ENCODE measurements around the gene NR2C2. TPM values are rescaled to one million over a fixed set of nuclear protein-coding genes. Genes with fewer than 3 reads are reported as not detected.

Gene NR2C2
- total and polyA plus RNA-seq, 4 donors, result 3.3 to 21.8 (median 14.5) TPM

- no peak for DNase-seq (ENCODE audit: low spot score)
- H3K4me1 ChIP-seq (ENCODE audit: control insufficient read depth in 4 of 4, insufficient read depth in 4 of 4, low read length in 3 of 4), result peaks cover 0 to 3% (median 0%) of the 10 kb centered on the region in 4 donors
- H3K27me3 ChIP-seq (ENCODE audit: control insufficient read depth in 4 of 4, insufficient read depth in 4 of 4, low read length in 3 of 4), result no peaks in the 10 kb centered on the region
- no peak for TF ChIP-seq HNF4G (IDR thresholded peaks at IDR 0.05)
- WGBS, result 97% methylated on average over 5 of the region's 5 CpGs
- no peak overlapping the region for H3K27ac ChIP-seq (ENCODE audit: low read depth in 1 of 2, low read length in 2 of 2)
- no peak overlapping the region for H3K9ac ChIP-seq (ENCODE audit: low read depth in 1 of 2, low read length in 2 of 2)
- no peak overlapping the region for H3K4me3 ChIP-seq (ENCODE audit: low read depth in 1 of 3, low read length in 3 of 3)
- H3K9me3 ChIP-seq (ENCODE audit: control insufficient read depth in 4 of 4, low read length in 3 of 4), result no peaks in the 10 kb centered on the region
- H3K36me3 ChIP-seq (ENCODE audit: control insufficient read depth in 4 of 4, insufficient read depth in 3 of 4, low read depth in 1 of 4, low read length in 3 of 4), result peaks cover 0 to 4% (median 1%) of the 10 kb centered on the region in 4 donors
These were observed 15.4 kb downstream of the NR2C2 start for GRCh38 chr3:14962762-14963161.

GRCh38 chr3:14967285-14967684 is 19.9 kb downstream of the NR2C2 start:
- TF ChIP-seq TAF1 (conservative IDR thresholded peaks at IDR 0.05) (no peak), RXRA (IDR thresholded peaks at IDR 0.05) (no peak), ATF3 (IDR thresholded peaks at IDR 0.05) (no peak), FOXA2 (IDR thresholded peaks at IDR 0.05) (no peak), RAD21 (IDR thresholded peaks at IDR 0.05) (no peak), EGR1 (IDR thresholded peaks at IDR 0.05; ENCODE audit: low read depth in 2 of 2) (no peak), GABPA (IDR thresholded peaks at IDR 0.05 in 1 of 2, conservative IDR thresholded peaks at IDR 0.05 in 1 of 2) (no peak), CTCF (IDR thresholded peaks at IDR 0.05; ENCODE audit: low read depth, low read length, missing input control) (no peak), SP1 (IDR thresholded peaks at IDR 0.05) (no peak), NR2F2 (IDR thresholded peaks at IDR 0.05) (no peak), REST (IDR thresholded peaks at IDR 0.05) (no peak), HNF4A (conservative IDR thresholded peaks at IDR 0.05) (no peak), ZBTB33 (IDR thresholded peaks at IDR 0.05) (no peak), YY1 (IDR thresholded peaks at IDR 0.05) (no peak), FOXA1 (IDR thresholded peaks at IDR 0.05) (no peak), HNF4G (IDR thresholded peaks at IDR 0.05) (no peak), MAX (IDR thresholded peaks at IDR 0.05) (no peak), JUND (IDR thresholded peaks at IDR 0.05) (no peak)
- Histone ChIP-seq H3K4me3 (ENCODE audit: low read depth in 1 of 3, low read length in 3 of 3) (no peak overlapping the region), H3K36me3 (ENCODE audit: control insufficient read depth in 4 of 4, insufficient read depth in 3 of 4, low read depth in 1 of 4, low read length in 3 of 4) (peaks cover 0 to 5% (median 2%) of the 10 kb centered on the region in 4 donors), H3K4me1 (ENCODE audit: control insufficient read depth in 4 of 4, insufficient read depth in 4 of 4, low read length in 3 of 4) (no peaks in the 10 kb centered on the region), H3K9ac (ENCODE audit: low read depth in 1 of 2, low read length in 2 of 2) (no peak overlapping the region), H3K27me3 (ENCODE audit: control insufficient read depth in 4 of 4, insufficient read depth in 4 of 4, low read length in 3 of 4) (no peaks in the 10 kb centered on the region), H3K27ac (ENCODE audit: low read depth in 1 of 2, low read length in 2 of 2) (no peak overlapping the region), H3K9me3 (ENCODE audit: control insufficient read depth in 4 of 4, low read length in 3 of 4) (no peaks in the 10 kb centered on the region)
- DNase-seq (ENCODE audit: low spot score), result no peak
- 69% methylated on average over 1 of the region's 1 CpG for WGBS
